Hematopoietic multipotent progenitor cell treated with erythropoietin and hydrocortisone succinate and interleukin-3 and kit ligand, for 4 days (in vitro differentiated cells): ENCODE results near the gene ULBP1.
A peak's percentile ranks its signal among the peaks of the same experiment; 100 is the strongest.
"Not testable (repeated sequence)": the region's sequence is repeated elsewhere in the genome, so short reads cannot be mapped to it uniquely, and the experiment has no call there.

Experiments used
- DNase-seq: peaks from one replicate; pipeline ENCODE4 v3.0.0-alpha.2; 2015

Gene ULBP1

GRCh38 chr6:150008588-150008987, 44.8 kb downstream of the ULBP1 start:
- DNase-seq = no peak

GRCh38 chr6:150012846-150013784, 49.4 kb downstream of the ULBP1 start:
- peak; percentile 22 for DNase-seq

- not testable (repeated sequence) for DNase-seq
Measured at GRCh38 chr6:150013785-150014622, 50.3 kb downstream of the ULBP1 start.

- DNase-seq = not testable (repeated sequence)
Measured at GRCh38 chr6:150014623-150015280, 51.0 kb downstream of the ULBP1 start.

GRCh38 chr6:150015281-150016001, 51.7 kb downstream of the ULBP1 start:
- DNase-seq = not testable (repeated sequence)

GRCh38 chr6:150016324-150017185, 52.8 kb downstream of the ULBP1 start:
- DNase-seq = peak; percentile 85

- not testable (repeated sequence) for DNase-seq
Measured at GRCh38 chr6:150017186-150017521, 53.4 kb downstream of the ULBP1 start.

- DNase-seq = no peak
Measured at GRCh38 chr6:150018846-150019580, 55.3 kb downstream of the ULBP1 start.

- DNase-seq = not testable (repeated sequence)
Measured at GRCh38 chr6:150021870-150022269, 58.1 kb downstream of the ULBP1 start.
